ENCODE measurements around the gene SRP68.

- TF ChIP-seq EZH2 (IDR thresholded peaks at IDR 0.05; ENCODE audit: low read length, missing control alignments) (no peak), CTCF (conservative IDR thresholded peaks at IDR 0.05 in 1 of 2, IDR thresholded peaks at IDR 0.05 in 1 of 2; ENCODE audit: low read depth in 1 of 2, low read length in 2 of 2) (no peak)
Observed at GRCh38 chr17:76017481-76018339, 54.6 kb downstream of the SRP68 start.
